ENCODE results near the gene ZMAT5.

The ZMAT5 gene

DNA sequence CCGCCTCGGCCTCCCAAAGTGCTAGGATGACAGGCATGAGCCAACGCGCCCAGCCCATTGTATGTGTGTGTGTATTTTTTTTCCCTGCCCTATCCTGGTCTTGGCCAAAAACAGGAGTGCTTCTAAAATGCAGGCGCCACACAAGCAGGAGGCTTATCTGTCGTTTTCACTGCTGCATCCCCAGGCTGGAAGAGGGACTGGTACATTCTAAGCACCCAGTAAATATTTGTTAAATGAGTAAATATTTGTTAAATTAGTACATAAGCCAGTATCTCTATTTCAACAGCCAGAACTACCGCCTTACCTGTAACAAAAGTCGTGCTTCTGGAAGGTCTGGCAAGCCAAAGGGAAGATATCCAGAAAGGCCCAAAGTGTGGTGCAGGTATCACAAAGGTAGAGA, 46.3 kb upstream of the ZMAT5 start:
- peaks cover 14% of the 10 kb centered on the region for H3K36me3 ChIP-seq (ENCODE audit: control insufficient read depth, insufficient read depth, low read length)
- H3K79me2 ChIP-seq (ENCODE audit: control insufficient read depth, insufficient read depth, low read length): no peaks in the 10 kb centered on the region
- H3K27ac ChIP-seq (ENCODE audit: low read depth, low read length): no peak overlapping the region
- no peak overlapping the region for H3K4ac ChIP-seq (ENCODE audit: low read depth, low read length)
- no peak overlapping the region for H2AK5ac ChIP-seq (ENCODE audit: low read length)
- WGBS (ENCODE audit: extremely low coverage, insufficient coverage, low lambda C conversion rate): no CpG with 5 or more reads among the region's 8 CpGs
- no peak overlapping the region for H4K5ac ChIP-seq (ENCODE audit: low read length)
- no peak overlapping the region for H3K18ac ChIP-seq (ENCODE audit: low read length)
- H2BK5ac ChIP-seq (ENCODE audit: low read length): no peak overlapping the region
- H3K56ac ChIP-seq (ENCODE audit: low read length): no peak overlapping the region
- no peak overlapping the region for H3K4me2 ChIP-seq (ENCODE audit: low read length)
- H3K27me3 ChIP-seq (ENCODE audit: insufficient read depth, low read length, poor library complexity): no peaks in the 10 kb centered on the region
- no peak for DNase-seq
- no peak overlapping the region for H2BK15ac ChIP-seq (replicated peaks; ENCODE audit: low read depth)
- no peak overlapping the region for H3K9ac ChIP-seq (ENCODE audit: low read length)
- H3K79me1 ChIP-seq (ENCODE audit: low read length): no peaks in the 10 kb centered on the region
- H3K4me3 ChIP-seq (ENCODE audit: low read length): no peak overlapping the region
- H3K4me1 ChIP-seq (ENCODE audit: control insufficient read depth, low read depth, low read length): no peaks in the 10 kb centered on the region
- H4K8ac ChIP-seq (ENCODE audit: low read depth, low read length): no peak overlapping the region
- no peak overlapping the region for H2BK120ac ChIP-seq (ENCODE audit: low read depth, low read length)
- H3K23ac ChIP-seq (ENCODE audit: low read length): no peak overlapping the region

DNA sequence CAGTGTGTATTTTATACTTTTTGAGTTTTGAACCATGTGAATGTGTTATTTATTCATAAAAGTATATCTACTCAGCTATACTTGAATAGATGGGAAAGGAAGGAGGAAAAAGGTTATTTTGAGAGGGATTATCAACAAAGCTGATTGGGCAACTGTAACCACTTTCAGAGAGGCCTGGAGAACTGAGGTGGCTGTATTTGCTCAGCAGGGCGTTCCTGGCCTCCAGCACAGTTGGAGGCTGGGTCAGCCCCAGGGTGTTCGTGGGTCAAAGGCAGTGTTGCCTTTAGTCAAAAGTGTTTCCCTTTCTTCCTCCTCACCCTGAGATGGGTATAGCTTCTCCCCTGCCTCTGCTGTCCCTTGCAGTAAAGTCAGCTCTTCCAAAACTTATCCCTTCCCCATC, 44.6 kb upstream of the ZMAT5 start:
- WGBS (ENCODE audit: extremely low coverage, insufficient coverage, low lambda C conversion rate): no CpG with 5 or more reads among the region's 2 CpGs
- no peaks in the 10 kb centered on the region for H3K79me1 ChIP-seq (ENCODE audit: low read length)

DNA sequence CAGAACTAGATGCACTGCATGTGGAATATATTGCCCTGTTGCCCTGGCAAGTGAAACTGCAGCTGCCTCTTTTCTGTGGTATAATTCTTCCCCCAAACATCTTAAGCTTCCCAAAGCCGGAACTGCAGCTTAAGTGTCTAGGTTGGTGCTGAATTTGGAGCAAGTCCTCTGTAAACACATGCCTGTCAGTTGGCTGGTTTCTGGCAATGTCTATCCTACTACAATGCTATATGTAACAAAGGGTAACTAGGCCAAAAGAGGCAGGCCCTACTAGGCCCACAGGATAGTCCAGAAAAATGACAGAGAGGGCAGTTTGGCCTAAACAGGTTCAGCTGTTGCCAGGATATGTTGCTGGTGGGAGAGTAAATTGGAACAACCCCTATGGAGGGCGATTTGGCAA, 43.4 kb upstream of the ZMAT5 start:
- H3K4me3 ChIP-seq (ENCODE audit: low read length): no peak overlapping the region
- no peak overlapping the region for H2BK15ac ChIP-seq (replicated peaks; ENCODE audit: low read depth)
- H3K4me1 ChIP-seq (ENCODE audit: control insufficient read depth, low read depth, low read length): no peaks in the 10 kb centered on the region
- no peak overlapping the region for H3K27ac ChIP-seq (ENCODE audit: low read depth, low read length)
- no peak overlapping the region for H3K23ac ChIP-seq (ENCODE audit: low read length)
- H2BK5ac ChIP-seq (ENCODE audit: low read length): no peak overlapping the region
- H2AK5ac ChIP-seq (ENCODE audit: low read length): no peak overlapping the region
- no peak overlapping the region for H3K56ac ChIP-seq (ENCODE audit: low read length)
- H4K8ac ChIP-seq (ENCODE audit: low read depth, low read length): no peak overlapping the region
- no peaks in the 10 kb centered on the region for H3K79me2 ChIP-seq (ENCODE audit: control insufficient read depth, insufficient read depth, low read length)
- no CpG with 5 or more reads among the region's 2 CpGs for WGBS (ENCODE audit: extremely low coverage, insufficient coverage, low lambda C conversion rate)
- no peak overlapping the region for H3K18ac ChIP-seq (ENCODE audit: low read length)
- H3K4me2 ChIP-seq (ENCODE audit: low read length): no peak overlapping the region
- no peak overlapping the region for H3K9ac ChIP-seq (ENCODE audit: low read length)
- H3K36me3 ChIP-seq (ENCODE audit: control insufficient read depth, insufficient read depth, low read length): peaks cover 22% of the 10 kb centered on the region
- no peak overlapping the region for H2BK120ac ChIP-seq (ENCODE audit: low read depth, low read length)
- no peak overlapping the region for H4K5ac ChIP-seq (ENCODE audit: low read length)
- DNase-seq: no peak
- no peak overlapping the region for H3K4ac ChIP-seq (ENCODE audit: low read depth, low read length)
- H3K27me3 ChIP-seq (ENCODE audit: insufficient read depth, low read length, poor library complexity): no peaks in the 10 kb centered on the region
- no peaks in the 10 kb centered on the region for H3K79me1 ChIP-seq (ENCODE audit: low read length)

More for the DNA sequence above, 44.6 kb upstream of the ZMAT5 start:
- Histone ChIP-seq H3K23ac (ENCODE audit: low read length) (no peak overlapping the region), H4K5ac (ENCODE audit: low read length) (no peak overlapping the region), H3K4me1 (ENCODE audit: control insufficient read depth, low read depth, low read length) (no peaks in the 10 kb centered on the region), H3K4ac (ENCODE audit: low read depth, low read length) (no peak overlapping the region), H3K36me3 (ENCODE audit: control insufficient read depth, insufficient read depth, low read length) (peaks cover 18% of the 10 kb centered on the region), H3K79me2 (ENCODE audit: control insufficient read depth, insufficient read depth, low read length) (no peaks in the 10 kb centered on the region), H3K56ac (ENCODE audit: low read length) (no peak overlapping the region), H3K9ac (ENCODE audit: low read length) (no peak overlapping the region), H4K8ac (ENCODE audit: low read depth, low read length) (no peak overlapping the region), H2BK15ac (replicated peaks; ENCODE audit: low read depth) (no peak overlapping the region), H2BK120ac (ENCODE audit: low read depth, low read length) (no peak overlapping the region), H3K4me2 (ENCODE audit: low read length) (no peak overlapping the region), H3K27ac (ENCODE audit: low read depth, low read length) (no peak overlapping the region), H2AK5ac (ENCODE audit: low read length) (no peak overlapping the region), H3K4me3 (ENCODE audit: low read length) (no peak overlapping the region), H2BK5ac (ENCODE audit: low read length) (no peak overlapping the region), H3K18ac (ENCODE audit: low read length) (no peak overlapping the region), H3K27me3 (ENCODE audit: insufficient read depth, low read length, poor library complexity) (no peaks in the 10 kb centered on the region)
- no peak for DNase-seq

- no peak overlapping the region for H3K23ac ChIP-seq (ENCODE audit: low read length)
- WGBS (ENCODE audit: extremely low coverage, insufficient coverage, low lambda C conversion rate): no CpG with 5 or more reads among the region's 6 CpGs
- H4K8ac ChIP-seq (ENCODE audit: low read depth, low read length): no peak overlapping the region
- no peak overlapping the region for H3K4ac ChIP-seq (ENCODE audit: low read depth, low read length)
- no peak overlapping the region for H3K9ac ChIP-seq (ENCODE audit: low read length)
- no peak overlapping the region for H3K4me3 ChIP-seq (ENCODE audit: low read length)
- no peaks in the 10 kb centered on the region for H3K27me3 ChIP-seq (ENCODE audit: insufficient read depth, low read length, poor library complexity)
- no peak overlapping the region for H2BK15ac ChIP-seq (replicated peaks; ENCODE audit: low read depth)
- no peak for DNase-seq
- H2AK5ac ChIP-seq (ENCODE audit: low read length): no peak overlapping the region
- no peak overlapping the region for H4K5ac ChIP-seq (ENCODE audit: low read length)
- peaks cover 10% of the 10 kb centered on the region for H3K36me3 ChIP-seq (ENCODE audit: control insufficient read depth, insufficient read depth, low read length)
- H3K4me1 ChIP-seq (ENCODE audit: control insufficient read depth, low read depth, low read length): peaks cover 2% of the 10 kb centered on the region
- no peak overlapping the region for H3K27ac ChIP-seq (ENCODE audit: low read depth, low read length)
- no peaks in the 10 kb centered on the region for H3K79me2 ChIP-seq (ENCODE audit: control insufficient read depth, insufficient read depth, low read length)
- H2BK5ac ChIP-seq (ENCODE audit: low read length): no peak overlapping the region
- no peak overlapping the region for H3K56ac ChIP-seq (ENCODE audit: low read length)
- H3K18ac ChIP-seq (ENCODE audit: low read length): no peak overlapping the region
- H3K4me2 ChIP-seq (ENCODE audit: low read length): no peak overlapping the region
- no peak overlapping the region for H2BK120ac ChIP-seq (ENCODE audit: low read depth, low read length)
- H3K79me1 ChIP-seq (ENCODE audit: low read length): no peaks in the 10 kb centered on the region
Measured at GRCh38 chr22:29806196-29806595, 39.4 kb upstream of the ZMAT5 start.

GRCh38 chr22:29804985-29805384, 38.2 kb upstream of the ZMAT5 start:
- H4K8ac ChIP-seq (ENCODE audit: low read depth, low read length): no peak overlapping the region
- DNase-seq: no peak
- no peak overlapping the region for H3K56ac ChIP-seq (ENCODE audit: low read length)
- peaks cover 11% of the 10 kb centered on the region for H3K36me3 ChIP-seq (ENCODE audit: control insufficient read depth, insufficient read depth, low read length)
- no peak overlapping the region for H3K9ac ChIP-seq (ENCODE audit: low read length)
- no peak overlapping the region for H3K4ac ChIP-seq (ENCODE audit: low read depth, low read length)
- no peak overlapping the region for H3K23ac ChIP-seq (ENCODE audit: low read length)
- H2BK120ac ChIP-seq (ENCODE audit: low read depth, low read length): no peak overlapping the region
- peaks cover 2% of the 10 kb centered on the region for H3K4me1 ChIP-seq (ENCODE audit: control insufficient read depth, low read depth, low read length)
- no peak overlapping the region for H3K4me3 ChIP-seq (ENCODE audit: low read length)
- H3K18ac ChIP-seq (ENCODE audit: low read length): no peak overlapping the region
- no peak overlapping the region for H3K4me2 ChIP-seq (ENCODE audit: low read length)
- H3K27me3 ChIP-seq (ENCODE audit: insufficient read depth, low read length, poor library complexity): no peaks in the 10 kb centered on the region
- H2BK15ac ChIP-seq (replicated peaks; ENCODE audit: low read depth): no peak overlapping the region
- H2AK5ac ChIP-seq (ENCODE audit: low read length): no peak overlapping the region
- H3K27ac ChIP-seq (ENCODE audit: low read depth, low read length): no peak overlapping the region
- H2BK5ac ChIP-seq (ENCODE audit: low read length): no peak overlapping the region
- no peak overlapping the region for H4K5ac ChIP-seq (ENCODE audit: low read length)
- no peaks in the 10 kb centered on the region for H3K79me2 ChIP-seq (ENCODE audit: control insufficient read depth, insufficient read depth, low read length)
- H3K79me1 ChIP-seq (ENCODE audit: low read length): no peaks in the 10 kb centered on the region
- no CpG with 5 or more reads among the region's 2 CpGs for WGBS (ENCODE audit: extremely low coverage, insufficient coverage, low lambda C conversion rate)

- H3K56ac ChIP-seq (ENCODE audit: low read length): no peak overlapping the region
- H3K4me2 ChIP-seq (ENCODE audit: low read length): no peak overlapping the region
- no peak overlapping the region for H3K9ac ChIP-seq (ENCODE audit: low read length)
- H3K27ac ChIP-seq (ENCODE audit: low read depth, low read length): no peak overlapping the region
- H3K36me3 ChIP-seq (ENCODE audit: control insufficient read depth, insufficient read depth, low read length): peaks cover 21% of the 10 kb centered on the region
- no peak overlapping the region for H4K5ac ChIP-seq (ENCODE audit: low read length)
- H2BK15ac ChIP-seq (replicated peaks; ENCODE audit: low read depth): no peak overlapping the region
- H2BK120ac ChIP-seq (ENCODE audit: low read depth, low read length): no peak overlapping the region
- H4K8ac ChIP-seq (ENCODE audit: low read depth, low read length): no peak overlapping the region
- H3K23ac ChIP-seq (ENCODE audit: low read length): no peak overlapping the region
- no peak overlapping the region for H2BK5ac ChIP-seq (ENCODE audit: low read length)
- no peak overlapping the region for H3K4ac ChIP-seq (ENCODE audit: low read depth, low read length)
- no peak overlapping the region for H3K18ac ChIP-seq (ENCODE audit: low read length)
- no peaks in the 10 kb centered on the region for H3K79me2 ChIP-seq (ENCODE audit: control insufficient read depth, insufficient read depth, low read length)
- WGBS (ENCODE audit: extremely low coverage, insufficient coverage, low lambda C conversion rate): no CpG with 5 or more reads among the region's 2 CpGs
- no peaks in the 10 kb centered on the region for H3K79me1 ChIP-seq (ENCODE audit: low read length)
- H2AK5ac ChIP-seq (ENCODE audit: low read length): no peak overlapping the region
- H3K4me3 ChIP-seq (ENCODE audit: low read length): no peak overlapping the region
- no peak for DNase-seq
- H3K27me3 ChIP-seq (ENCODE audit: insufficient read depth, low read length, poor library complexity): no peaks in the 10 kb centered on the region
- H3K4me1 ChIP-seq (ENCODE audit: control insufficient read depth, low read depth, low read length): peaks cover 2% of the 10 kb centered on the region
Measured at GRCh38 chr22:29803190-29803589, 36.4 kb upstream of the ZMAT5 start.
